ENCODE measurements around the gene KAZN. TPM values are rescaled to one million over a fixed set of nuclear protein-coding genes. Genes with fewer than 3 reads are reported as not detected.

KAZN gene
- total RNA-seq, 1 experiment from 2014 or later = 15.6 TPM

GRCh38 chr1:14583788-14584187 lies 14.7 kb upstream of the KAZN start:
- Histone ChIP-seq H3K9me2 (ENCODE audit: insufficient read depth) (no peaks in the 10 kb centered on the region), H4K20me1 (ENCODE audit: insufficient read depth) (no peaks in the 10 kb centered on the region), H3K4me1 (replicated peaks; ENCODE audit: insufficient read depth) (no peaks in the 10 kb centered on the region), H2AFZ (no peak overlapping the region), H3K36me3 (ENCODE audit: low read depth) (no peaks in the 10 kb centered on the region), H3K79me2 (ENCODE audit: low read depth) (no peaks in the 10 kb centered on the region), H3K4me3 (no peak overlapping the region), H3K27ac (no peak overlapping the region), H3K9me3 (ENCODE audit: insufficient read depth, low read depth) (no peaks in the 10 kb centered on the region), H3K4me2 (no peak overlapping the region), H3F3A (ENCODE audit: insufficient read depth, low read depth) (no peaks in the 10 kb centered on the region), H3K27me3 (ENCODE audit: insufficient read depth, low read depth) (peaks cover 4% of the 10 kb centered on the region; the same call in 1 of the 2 replicates)
- CTCF ChIA-PET = no interaction called here
- no TSS peak for BruUV-seq (replicated peaks)
- POLR2A ChIA-PET (ENCODE audit: unreplicated experiment) = no interaction called here
- TF ChIP-seq EZH2 (IDR thresholded peaks at IDR 0.05; ENCODE audit: low read depth) (no peak), CTCF (conservative IDR thresholded peaks at IDR 0.05) (no peak)
- DNase-seq = no peak
- intact Hi-C loops (cut with micrococcal nuclease; ENCODE audit: unreplicated experiment) = no loop called here

- BruUV-seq (replicated peaks) = no TSS peak
- Histone ChIP-seq H3K4me1 (replicated peaks; ENCODE audit: insufficient read depth) (no peaks in the 10 kb centered on the region), H3K27ac (no peak overlapping the region), H3K79me2 (ENCODE audit: low read depth) (no peaks in the 10 kb centered on the region), H3K27me3 (ENCODE audit: insufficient read depth, low read depth) (peaks cover 4% of the 10 kb centered on the region; the same call in 1 of the 2 replicates), H3K4me3 (no peak overlapping the region), H3K4me2 (no peak overlapping the region), H3K9me3 (ENCODE audit: insufficient read depth, low read depth) (no peaks in the 10 kb centered on the region), H3K9me2 (ENCODE audit: insufficient read depth) (no peaks in the 10 kb centered on the region), H4K20me1 (ENCODE audit: insufficient read depth) (no peaks in the 10 kb centered on the region), H3K36me3 (ENCODE audit: low read depth) (no peaks in the 10 kb centered on the region), H2AFZ (no peak overlapping the region), H3F3A (ENCODE audit: insufficient read depth, low read depth) (no peaks in the 10 kb centered on the region)
- no peak for TF ChIP-seq CTCF (conservative IDR thresholded peaks at IDR 0.05)
- no peak for TF ChIP-seq EZH2 (IDR thresholded peaks at IDR 0.05; ENCODE audit: low read depth)
- no peak for DNase-seq
- ChIA-PET POLR2A (ENCODE audit: unreplicated experiment) (no interaction called here), CTCF (no interaction called here)
- intact Hi-C loops (cut with micrococcal nuclease; ENCODE audit: unreplicated experiment) = no loop called here
Observed at GRCh38 chr1:14585728-14586127, 12.8 kb upstream of the KAZN start.

GRCh38 chr1:14590411-14591180 lies 7.9 kb upstream of the KAZN start:
- POLR2A ChIA-PET (ENCODE audit: unreplicated experiment) = no interaction called here
- Histone ChIP-seq H3K79me2 (ENCODE audit: low read depth) (no peaks in the 10 kb centered on the region), H3K36me3 (ENCODE audit: low read depth) (no peaks in the 10 kb centered on the region), H3K4me1 (replicated peaks; ENCODE audit: insufficient read depth) (no peaks in the 10 kb centered on the region), H3K9me2 (ENCODE audit: insufficient read depth) (no peaks in the 10 kb centered on the region), H3K27me3 (ENCODE audit: insufficient read depth, low read depth) (peaks cover 4% of the 10 kb centered on the region; the same call in 1 of the 2 replicates), H3K4me2 (no peak overlapping the region), H3K9me3 (ENCODE audit: insufficient read depth, low read depth) (no peaks in the 10 kb centered on the region), H3K27ac (no peak overlapping the region), H2AFZ (no peak overlapping the region), H4K20me1 (ENCODE audit: insufficient read depth) (no peaks in the 10 kb centered on the region), H3K4me3 (no peak overlapping the region), H3F3A (ENCODE audit: insufficient read depth, low read depth) (no peaks in the 10 kb centered on the region)
- no peak for DNase-seq
- no TSS peak for BruUV-seq (replicated peaks)
- intact Hi-C loops (cut with micrococcal nuclease; ENCODE audit: unreplicated experiment) = no loop called here
- CTCF ChIA-PET = no interaction called here
- TF ChIP-seq CTCF (conservative IDR thresholded peaks at IDR 0.05) (no peak), EZH2 (IDR thresholded peaks at IDR 0.05; ENCODE audit: low read depth) (no peak)
